Right ventricle myocardium superior (tissue), 1 donor: ENCODE results near the gene CA10. TPM values are rescaled to one million over a fixed set of nuclear protein-coding genes. Genes with fewer than 3 reads are reported as not detected.

Experiments
- ATAC-seq: fragments of 200-7000 bp; cut with Tn5 transposase; one replicate; pipeline ENCODE4 v1.9.1; 2020; ENCODE audit warnings: mild to moderate bottlenecking; ENCODE audit not compliant: poor library complexity
- DNase-seq: peaks from one replicate; pipeline ENCODE4 v3.0.0-alpha.2; 2020
- intact Hi-C: fragments of 100-400 bp; cut with DNase I; formaldehyde crosslinking; loops from one replicate; pipeline ENCODE4 v1.11.2; 2022
- long read RNA-seq: library from polyadenylated mRNA; unstranded; transcript quantifications from one replicate; pipeline ENCODE4 v2.0.0, GENCODE V29; 2021
- total RNA-seq: library from RNA; stranded (reverse); fragmentation: NEBNext Ultra II Directional; extraction: Animal tissue kit (Norgen Biotek cat#: 25700); gene quantifications from one replicate; pipeline ENCODE4 v1.2.1, GENCODE V29; 2021
- donor health status: DM: no; HTN: yes; CAD: no; lungs with severe emphysema.

Gene CA10
- not detected for total RNA-seq
- long read RNA-seq = 0 reads

GRCh38 chr17:52158450-52159042, at the start of gene CA10:
CA10 (minus strand) TSS chr17:52158714.
- no peak for DNase-seq
- intact Hi-C loops = no loop called here

GRCh38 chr17:52207796-52208195, 49.3 kb upstream of the CA10 start:
- ATAC-seq (no peak), DNase-seq (no peak)
- intact Hi-C loops = no loop called here

More at GRCh38 chr17:52158450-52159042, at the start of gene CA10:
- no peak for ATAC-seq

- intact Hi-C loops = no loop called here
- no peak for ATAC-seq
- no peak for DNase-seq
Observed at GRCh38 chr17:52202520-52203080, 44.1 kb upstream of the CA10 start.

GRCh38 chr17:52201767-52202519, 43.4 kb upstream of the CA10 start:
- DNase-seq = no peak
- no peak for ATAC-seq
- intact Hi-C loops = no loop called here

DNA sequence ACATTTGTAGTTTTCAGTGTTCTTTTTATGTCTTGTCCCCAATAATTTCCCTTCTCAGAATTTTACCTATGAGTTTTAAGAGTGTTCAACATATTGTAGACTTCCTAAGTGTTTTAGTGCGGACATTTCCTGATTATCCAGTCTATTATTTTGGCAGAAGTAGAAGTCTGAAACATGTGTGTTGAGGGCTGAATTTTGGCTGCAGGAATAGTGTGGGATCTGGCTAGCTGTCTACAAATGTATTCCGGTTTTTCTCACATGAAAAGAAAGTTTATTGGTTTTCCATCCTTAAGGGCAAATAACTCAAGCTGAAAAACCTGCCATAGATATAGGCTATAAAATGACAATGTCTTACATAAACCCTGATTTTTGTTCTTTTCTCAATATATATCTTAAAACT, 33.0 kb upstream of the CA10 start:
- intact Hi-C loops = no loop called here
- ATAC-seq (no peak), DNase-seq (no peak)

- no peak for ATAC-seq
- intact Hi-C loops = no loop called here
- no peak for DNase-seq
Observed at GRCh38 chr17:52181782-52182181, 23.3 kb upstream of the CA10 start.

- DNase-seq (no peak), ATAC-seq (no peak)
- intact Hi-C loops = no loop called here
Observed at GRCh38 chr17:52178012-52178411, 19.5 kb upstream of the CA10 start.

DNA sequence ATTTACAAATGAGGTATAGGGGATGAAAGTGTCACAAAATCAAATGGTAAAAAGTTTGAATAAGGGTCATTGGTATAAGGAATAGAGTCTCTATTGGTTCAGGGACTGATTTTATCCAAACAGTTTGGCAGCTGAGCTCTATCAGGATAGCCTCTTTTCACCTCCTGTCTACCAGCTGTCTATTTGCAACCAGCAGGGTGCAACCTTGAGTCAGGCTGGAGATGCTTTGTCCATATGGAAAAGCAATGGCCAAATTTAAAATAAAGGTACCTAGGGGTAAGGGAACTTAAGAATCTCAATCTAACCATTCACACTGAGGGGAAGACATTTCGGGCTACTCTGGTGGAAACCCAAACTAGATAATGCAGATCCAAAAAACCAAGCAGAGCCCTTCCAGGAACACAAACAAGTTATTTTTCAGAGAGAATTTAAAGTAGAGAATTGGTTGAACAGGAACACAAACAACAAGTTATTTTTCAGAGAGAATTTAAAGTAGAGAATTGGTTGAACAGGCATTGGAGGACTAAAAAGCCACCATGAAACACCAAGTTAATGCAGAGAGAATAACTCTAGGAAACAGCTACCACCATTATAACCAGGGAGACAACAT, 12.6 kb upstream of the CA10 start:
- ATAC-seq (no peak), DNase-seq (no peak)
- intact Hi-C loops = no loop called here

DNA sequence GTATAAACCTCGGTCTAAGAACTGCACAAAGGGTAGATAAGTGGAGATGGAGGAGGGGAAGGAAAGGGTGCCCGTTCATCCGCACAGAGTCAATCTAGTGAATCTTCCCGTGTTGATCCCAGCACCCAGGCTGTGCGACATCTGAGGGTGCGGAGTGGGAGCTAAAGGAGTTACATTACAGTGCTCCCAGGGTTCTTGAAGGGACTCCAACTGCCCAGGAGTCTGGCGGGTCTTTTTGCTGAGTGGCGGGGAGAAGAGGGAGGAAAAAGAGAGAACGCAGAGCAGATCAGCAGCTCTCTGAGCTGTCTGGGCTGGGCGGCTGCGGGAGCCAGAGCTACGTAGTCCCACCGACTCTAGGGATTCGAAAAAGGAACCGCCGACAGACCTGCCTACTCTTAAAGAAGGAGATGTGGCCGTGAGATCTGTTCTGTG, 1.6 kb upstream of the CA10 start:
- ATAC-seq = no peak
- intact Hi-C loops = no loop called here
- no peak for DNase-seq

DNA sequence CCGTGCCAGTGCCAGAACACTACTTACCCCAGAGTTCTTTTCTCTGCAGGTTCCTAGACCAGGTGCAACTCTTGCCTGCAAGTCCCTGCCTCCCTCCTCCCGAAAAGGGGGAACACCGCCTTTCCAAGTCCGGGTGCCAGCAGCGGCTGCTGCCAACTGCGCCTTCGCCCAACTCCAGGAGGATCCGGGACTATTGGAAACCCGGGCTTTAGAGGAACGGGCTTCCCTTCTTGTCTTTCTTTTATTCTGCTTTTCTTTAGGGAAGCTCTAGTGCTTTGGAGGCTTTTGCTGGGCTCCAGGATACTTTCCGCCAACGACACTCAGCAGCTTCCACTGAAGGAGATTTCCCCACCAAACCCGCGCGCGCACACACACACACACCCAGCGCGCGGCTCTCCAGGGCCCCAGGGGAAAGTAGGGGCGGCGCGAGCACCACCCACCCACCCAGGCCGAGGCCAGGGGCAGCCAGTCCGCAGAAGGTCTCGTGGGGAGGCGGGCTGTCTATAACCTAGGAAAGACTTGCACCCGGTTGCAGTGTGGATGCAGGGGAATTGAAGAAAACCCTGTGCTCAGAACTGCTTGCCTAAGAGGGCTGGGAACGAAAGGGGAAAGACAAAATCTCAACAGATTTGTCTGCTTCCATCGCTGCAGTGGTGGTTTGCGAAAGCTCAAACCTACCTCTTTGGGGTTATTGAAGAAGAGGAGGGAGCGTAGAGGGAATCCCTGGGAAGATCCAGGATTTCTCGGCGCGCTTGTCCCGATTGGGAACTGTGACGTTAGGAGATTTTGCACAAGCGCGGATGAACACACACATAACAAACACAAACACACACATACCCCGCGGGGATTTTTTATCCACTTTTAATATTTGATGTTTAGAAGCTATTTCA, 977 bp upstream of the CA10 start:
- DNase-seq (no peak), ATAC-seq (no peak)
- intact Hi-C loops = no loop called here

DNA sequence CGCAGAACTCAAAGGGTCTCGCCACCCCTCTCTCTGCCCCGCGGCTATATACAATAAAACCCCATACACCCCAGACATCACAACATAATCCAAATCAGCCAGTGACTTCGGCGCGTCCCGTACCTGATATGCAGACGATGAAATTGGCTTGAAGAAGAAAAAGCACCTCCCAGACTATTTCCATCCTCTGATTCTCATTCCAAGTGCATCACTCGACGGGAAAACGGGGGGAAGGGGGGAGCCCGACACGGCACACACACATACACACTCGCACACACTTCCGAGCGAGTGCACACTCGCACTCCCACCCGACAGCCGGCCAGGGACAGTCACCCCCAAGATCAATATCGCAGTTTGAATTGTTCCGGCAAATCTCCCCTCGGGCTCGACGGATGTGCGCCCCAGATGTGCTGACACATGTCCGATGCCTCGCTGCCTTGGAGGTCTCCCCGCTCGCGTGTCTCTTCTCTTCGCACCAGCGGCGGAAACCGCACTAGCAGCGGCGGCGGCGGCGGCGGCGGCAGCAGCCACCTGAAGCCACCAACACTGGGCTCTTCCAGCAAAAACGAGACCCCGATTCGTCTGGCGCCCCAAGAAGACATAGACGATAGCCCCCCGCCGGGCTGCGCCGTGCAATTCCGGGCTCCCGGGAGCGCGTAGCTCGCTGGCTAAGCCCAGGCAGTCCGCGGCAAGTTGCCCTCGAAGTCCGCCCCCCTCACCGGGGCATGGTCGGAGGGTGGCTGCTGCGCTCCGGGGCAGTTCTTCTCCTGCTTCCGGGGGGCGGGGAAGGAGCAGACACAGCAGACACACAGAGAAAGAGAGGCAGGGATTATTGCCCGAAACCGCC, 688 bp downstream of the CA10 start:
- ATAC-seq (no peak), DNase-seq (no peak)
- intact Hi-C loops = no loop called here

GRCh38 chr17:52156576-52157570, 1.6 kb downstream of the CA10 start:
- ATAC-seq = no peak
- no peak for DNase-seq
- intact Hi-C loops = no loop called here

- DNase-seq (no peak), ATAC-seq (no peak)
- intact Hi-C loops = no loop called here
Observed at GRCh38 chr17:52155301-52155700, 3.2 kb downstream of the CA10 start.

- intact Hi-C loops = no loop called here
- DNase-seq = no peak
- no peak for ATAC-seq
Observed at GRCh38 chr17:52154466-52154865, 4.0 kb downstream of the CA10 start.

- DNase-seq (no peak), ATAC-seq (no peak)
- intact Hi-C loops = no loop called here
Observed at GRCh38 chr17:52150935-52151334, 7.6 kb downstream of the CA10 start.

GRCh38 chr17:52149626-52150025, 8.9 kb downstream of the CA10 start:
- DNase-seq = no peak
- intact Hi-C loops = no loop called here
- no peak for ATAC-seq

GRCh38 chr17:52148969-52149351, 9.6 kb downstream of the CA10 start:
- ATAC-seq (no peak), DNase-seq (no peak)
- intact Hi-C loops = no loop called here
